ENCODE results near the gene PRSS37.

GRCh38 chr7:141847996-141848395 is 6.7 kb upstream of the PRSS37 start:
- TF ChIP-seq GATA3 (IDR thresholded peaks at IDR 0.05; ENCODE audit: low read depth, low read length) (no peak), GATA2 (IDR thresholded peaks at IDR 0.05; ENCODE audit: low read depth, low read length) (no peak)

All from SH-SY5Y (cell line).